Kidney glomerular epithelial cell (primary cell): Measurements from ENCODE around the gene PPP1R15B.

Source experiments
- DNase-seq: peaks from one replicate; lab custom pipeline; 2025; lab: John Stamatoyannopoulos, UW

Gene PPP1R15B

GRCh38 chr1:204411451-204412204 lies at the start of gene PPP1R15B:
Gene PPP1R15B, minus strand, starts transcription at chr1:204411817. Its CDS starts 406 bp downstream, at chr1:204411411.
- DNase-seq = peak; percentile 95

GRCh38 chr1:204460346-204460745 lies 48.7 kb upstream of the PPP1R15B start:
- DNase-seq = no peak

- DNase-seq = no peak
Measured at GRCh38 chr1:204459706-204460105, 48.1 kb upstream of the PPP1R15B start.

- no peak for DNase-seq
Measured at GRCh38 chr1:204457666-204458065, 46.0 kb upstream of the PPP1R15B start.

- DNase-seq = no peak
Measured at GRCh38 chr1:204456826-204457442, 45.3 kb upstream of the PPP1R15B start.

GRCh38 chr1:204455831-204456145 lies 44.2 kb upstream of the PPP1R15B start:
- DNase-seq = no peak

- no peak for DNase-seq
Measured at GRCh38 chr1:204455063-204455830, 43.6 kb upstream of the PPP1R15B start.

GRCh38 chr1:204454476-204454875 lies 42.9 kb upstream of the PPP1R15B start:
- DNase-seq = no peak

- no peak for DNase-seq
Measured at GRCh38 chr1:204453141-204453772, 41.6 kb upstream of the PPP1R15B start.

GRCh38 chr1:204451352-204452124 lies 39.9 kb upstream of the PPP1R15B start:
- no peak for DNase-seq

- DNase-seq = no peak
Measured at GRCh38 chr1:204450461-204451257, 39.0 kb upstream of the PPP1R15B start.

GRCh38 chr1:204449678-204450280 lies 38.2 kb upstream of the PPP1R15B start:
- no peak for DNase-seq

GRCh38 chr1:204448991-204449677 lies 37.5 kb upstream of the PPP1R15B start:
- no peak for DNase-seq

- DNase-seq = no peak
Measured at GRCh38 chr1:204448344-204448964, 36.8 kb upstream of the PPP1R15B start.

GRCh38 chr1:204447736-204448135 lies 36.1 kb upstream of the PPP1R15B start:
- no peak for DNase-seq

GRCh38 chr1:204447190-204447589 lies 35.6 kb upstream of the PPP1R15B start:
- DNase-seq = no peak

GRCh38 chr1:204446413-204447111 lies 34.9 kb upstream of the PPP1R15B start:
- peak; percentile 82 for DNase-seq

GRCh38 chr1:204445860-204446412 lies 34.3 kb upstream of the PPP1R15B start:
- DNase-seq = no peak
